HEK293 (cell line): ENCODE data around the gene CABCOCO1.
A peak's percentile ranks its signal among the peaks of the same experiment; 100 is the strongest.

Source experiments
- CTCF ChIA-PET: fragments of 350-600 bp; formaldehyde crosslinking; extraction: SDS; loops from one replicate; lab custom pipeline; 2021; ENCODE audit warnings: antibody characterized with exemption; lab: Yijun Ruan, JAX
- POLR2A ChIA-PET: fragments of 300-600 bp; formaldehyde crosslinking; extraction: SDS; loops from one replicate; lab custom pipeline; 2020; ENCODE audit warnings: antibody characterized with exemption, inconsistent platforms; lab: Yijun Ruan, JAX
- H3K27ac ChIP-seq: fragments of 200-500 bp; sonication (Bioruptor generic); 2 replicates; pipeline ENCODE4 v1.5.1; 2014; ENCODE audit warnings: low read depth, low read length, control low read depth, inconsistent platforms; ENCODE audit errors: extremely low read depth
- H3K36me3 ChIP-seq, 2 experiments: fragments of 200-500 bp in 1 of 2; sonication (Bioruptor generic) in 1 of 2; 1 replicate in 1 of 2; 2 replicates in 1 of 2; pipeline ENCODE4 v1.5.1; 2014 to 2017; ENCODE audit warnings: inconsistent platforms in 2 of 2, low read length in 2 of 2; ENCODE audit not compliant: control insufficient read depth in 2 of 2, insufficient read depth in 1 of 2
- H3K4me1 ChIP-seq: fragments of 200-500 bp; sonication (Bioruptor generic); 2 replicates; pipeline ENCODE4 v1.5.1; 2014; ENCODE audit warnings: mild to moderate bottlenecking, low read length, inconsistent platforms; ENCODE audit not compliant: control insufficient read depth, insufficient read depth
- H3K4me3 ChIP-seq: 2 replicates; pipeline ENCODE4 v1.5.1; 2011; ENCODE audit warnings: low read depth, mild to moderate bottlenecking, control low read depth, low read length, moderate library complexity
- H3K9me3 ChIP-seq: fragments of 200-500 bp; sonication (Bioruptor generic); 2 replicates; pipeline ENCODE4 v1.5.1; 2014; ENCODE audit warnings: low read depth, low read length, inconsistent platforms; ENCODE audit not compliant: control insufficient read depth, insufficient read depth
- BCL11A ChIP-seq: fragments of 450-650 bp; formaldehyde crosslinking; IDR thresholded peaks from 2 replicates; pipeline ENCODE4 v1.5.1; 2016; ENCODE audit warnings: low read depth, missing biosample characterization, missing genetic modification characterization
- GLI4 ChIP-seq: fragments of 450-650 bp; formaldehyde crosslinking; IDR thresholded peaks from 2 replicates; pipeline ENCODE4 v1.5.1; 2016; ENCODE audit warnings: missing biosample characterization, missing genetic modification characterization
- HOXD13 ChIP-seq: sonication (generic); formaldehyde crosslinking; IDR thresholded peaks from 2 replicates; pipeline ENCODE4 v1.8.0; 2022; ENCODE audit warnings: missing genetic modification reagents, borderline replicate concordance
- KLF10 ChIP-seq: fragments of 450-650 bp; IDR thresholded peaks from 2 replicates; pipeline ENCODE4 v1.5.1; 2018; ENCODE audit warnings: missing biosample characterization, mild to moderate bottlenecking, missing genetic modification characterization
- MEIS1 ChIP-seq: sonication (generic); formaldehyde crosslinking; IDR thresholded peaks from 2 replicates; pipeline ENCODE4 v1.8.1; 2022; ENCODE audit warnings: missing genetic modification reagents, mild to moderate bottlenecking, borderline replicate concordance
- SP2 ChIP-seq: fragments of 450-650 bp; formaldehyde crosslinking; IDR thresholded peaks from 2 replicates; pipeline ENCODE4 v1.5.1; 2016; ENCODE audit warnings: missing biosample characterization, missing genetic modification characterization
- SP7 ChIP-seq: fragments of 450-650 bp; formaldehyde crosslinking; IDR thresholded peaks from 2 replicates; pipeline ENCODE4 v1.5.1; 2016; ENCODE audit warnings: missing biosample characterization, missing genetic modification characterization
- WT1 ChIP-seq: fragments of 450-650 bp; formaldehyde crosslinking; IDR thresholded peaks from 2 replicates; pipeline ENCODE4 v1.5.1; 2016; ENCODE audit warnings: missing biosample characterization, missing genetic modification characterization
- ZBTB17 ChIP-seq: fragments of 450-650 bp; formaldehyde crosslinking; IDR thresholded peaks from 2 replicates; pipeline ENCODE4 v1.5.1; 2016; ENCODE audit warnings: missing biosample characterization, missing genetic modification characterization
- ZBTB21 ChIP-seq: fragments of 450-650 bp; formaldehyde crosslinking; IDR thresholded peaks from 2 replicates; pipeline ENCODE4 v1.5.1; 2017; ENCODE audit warnings: missing biosample characterization, missing genetic modification characterization
- ZEB2 ChIP-seq: fragments of 450-650 bp; formaldehyde crosslinking; IDR thresholded peaks from 2 replicates; pipeline ENCODE4 v1.5.1; 2016; ENCODE audit warnings: missing biosample characterization, missing genetic modification characterization
- ZFP37 ChIP-seq: fragments of 450-650 bp; formaldehyde crosslinking; IDR thresholded peaks from 2 replicates; pipeline ENCODE4 v1.5.1; 2016; ENCODE audit warnings: missing biosample characterization, missing genetic modification characterization
- ZNF2 ChIP-seq: fragments of 450-650 bp; formaldehyde crosslinking; IDR thresholded peaks from 2 replicates; pipeline ENCODE4 v1.5.1; 2016; ENCODE audit warnings: missing biosample characterization, missing genetic modification characterization
- ZNF366 ChIP-seq: fragments of 450-650 bp; formaldehyde crosslinking; conservative IDR thresholded peaks from 2 replicates; pipeline ENCODE4 v1.5.1; 2016; ENCODE audit warnings: missing biosample characterization, missing genetic modification characterization
- ZNF394 ChIP-seq: fragments of 450-650 bp; formaldehyde crosslinking; IDR thresholded peaks from 2 replicates; pipeline ENCODE4 v1.5.1; 2016; ENCODE audit warnings: missing biosample characterization, missing genetic modification characterization, mild to moderate bottlenecking, moderate library complexity, borderline replicate concordance
- ZNF510 ChIP-seq: fragments of 450-650 bp; formaldehyde crosslinking; IDR thresholded peaks from 2 replicates; pipeline ENCODE4 v1.5.1; 2018; ENCODE audit warnings: mild to moderate bottlenecking, missing genetic modification characterization, missing biosample characterization; ENCODE audit not compliant: insufficient replicate concordance
- ZNF629 ChIP-seq: fragments of 450-650 bp; formaldehyde crosslinking; IDR thresholded peaks from 2 replicates; pipeline ENCODE4 v1.5.1; 2017; ENCODE audit warnings: missing biosample characterization, missing genetic modification characterization
- ZNF658 ChIP-seq: fragments of 450-650 bp; formaldehyde crosslinking; IDR thresholded peaks from 2 replicates; pipeline ENCODE4; 2016; ENCODE audit warnings: missing biosample characterization, missing genetic modification characterization
- ZNF664 ChIP-seq: fragments of 450-650 bp; formaldehyde crosslinking; IDR thresholded peaks from 2 replicates; pipeline ENCODE4 v1.5.1; 2016; ENCODE audit warnings: missing biosample characterization, missing genetic modification characterization
- ZNF843 ChIP-seq: fragments of 450-650 bp; formaldehyde crosslinking; IDR thresholded peaks from 2 replicates; pipeline ENCODE4 v1.5.1; 2016; ENCODE audit warnings: missing biosample characterization, missing genetic modification characterization
- TF ChIP-seq, protein P1 (sequence below): fragments of 450-650 bp; formaldehyde crosslinking; IDR thresholded peaks from 2 replicates; pipeline ENCODE4 v1.5.1; 2016; ENCODE audit warnings: missing biosample characterization, missing genetic modification characterization
- TF ChIP-seq, protein P2 (sequence below): fragments of 450-650 bp; formaldehyde crosslinking; IDR thresholded peaks from 2 replicates; pipeline ENCODE4 v1.5.1; 2017; ENCODE audit warnings: missing biosample characterization, missing genetic modification characterization
- TF ChIP-seq, protein P3 (sequence below): fragments of 450-650 bp; formaldehyde crosslinking; IDR thresholded peaks from 2 replicates; pipeline ENCODE4 v1.5.1; 2016; ENCODE audit warnings: missing biosample characterization, missing genetic modification characterization
- TF ChIP-seq, protein P4 (sequence below): fragments of 450-650 bp; formaldehyde crosslinking; IDR thresholded peaks from 2 replicates; pipeline ENCODE4 v1.5.1; 2016; ENCODE audit warnings: missing biosample characterization, missing genetic modification characterization, low read depth
- TF ChIP-seq, protein P5 (sequence below): fragments of 450-650 bp; formaldehyde crosslinking; IDR thresholded peaks from 2 replicates; pipeline ENCODE4 v1.5.1; 2016; ENCODE audit warnings: missing biosample characterization, missing genetic modification characterization

Gene CABCOCO1

DNA sequence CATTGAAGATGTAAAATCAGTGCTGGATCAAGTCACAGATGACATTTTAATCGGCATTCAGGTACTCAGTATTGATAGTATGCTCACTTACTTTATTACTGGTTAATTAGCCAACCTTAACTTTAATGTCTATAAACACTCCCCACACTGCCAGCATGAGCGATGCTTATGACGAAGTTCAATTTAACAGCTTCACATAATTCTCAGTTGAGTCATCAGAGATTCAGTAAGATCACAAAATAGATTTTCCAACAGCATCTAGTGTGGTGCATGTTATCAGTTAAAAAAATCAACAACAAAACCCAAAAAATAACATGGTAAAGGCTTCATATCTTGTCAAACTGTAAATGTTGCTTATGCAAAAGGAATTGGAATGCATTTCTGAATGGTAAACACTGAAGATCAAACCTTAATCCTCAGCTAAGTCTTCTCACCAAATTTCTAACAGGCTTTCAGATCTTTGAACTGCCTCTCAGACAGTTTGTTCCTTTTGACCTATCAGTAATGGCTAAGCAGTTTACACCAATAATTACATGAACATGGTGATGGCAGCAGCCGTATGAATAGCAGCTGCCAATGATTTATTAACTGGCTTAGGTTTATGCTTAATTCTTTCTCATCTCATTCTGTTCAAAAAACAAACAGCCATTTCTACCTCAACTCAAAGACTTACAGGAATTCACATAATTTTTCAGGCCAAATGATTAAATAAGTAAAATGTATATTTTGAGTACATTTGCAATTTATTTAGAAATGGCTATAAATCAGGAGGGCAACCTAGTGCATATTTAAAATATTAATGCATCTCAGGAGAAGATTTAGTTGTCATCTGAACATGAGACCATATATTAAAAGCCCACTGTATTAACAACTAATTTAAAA lies 98.5 kb downstream of the CABCOCO1 start:
- Histone ChIP-seq H3K27ac (no peak overlapping the region), H3K4me1 (no peaks in the 10 kb centered on the region), H3K36me3 (no peaks in the 10 kb centered on the region), H3K9me3 (no peaks in the 10 kb centered on the region), H3K4me3 (no peak overlapping the region)
- TF ChIP-seq ZNF2 (tag by site-specific recombination) = no peak
- TF ChIP-seq MEIS1 = no peak
- TF ChIP-seq SP7 (tag by site-specific recombination) = peak; percentile 69; the same call in 1 of the 2 replicates
- peak; percentile 87 for TF ChIP-seq ZNF629 (tag by site-specific recombination)
- TF ChIP-seq HOXD13 (CRISPR knock-in tag) = 0 out of 2 replicates have a peak, but pooled peaks have one; percentile 34
- TF ChIP-seq GLI4 (tag by site-specific recombination) = no peak
- TF ChIP-seq, protein P1, sequence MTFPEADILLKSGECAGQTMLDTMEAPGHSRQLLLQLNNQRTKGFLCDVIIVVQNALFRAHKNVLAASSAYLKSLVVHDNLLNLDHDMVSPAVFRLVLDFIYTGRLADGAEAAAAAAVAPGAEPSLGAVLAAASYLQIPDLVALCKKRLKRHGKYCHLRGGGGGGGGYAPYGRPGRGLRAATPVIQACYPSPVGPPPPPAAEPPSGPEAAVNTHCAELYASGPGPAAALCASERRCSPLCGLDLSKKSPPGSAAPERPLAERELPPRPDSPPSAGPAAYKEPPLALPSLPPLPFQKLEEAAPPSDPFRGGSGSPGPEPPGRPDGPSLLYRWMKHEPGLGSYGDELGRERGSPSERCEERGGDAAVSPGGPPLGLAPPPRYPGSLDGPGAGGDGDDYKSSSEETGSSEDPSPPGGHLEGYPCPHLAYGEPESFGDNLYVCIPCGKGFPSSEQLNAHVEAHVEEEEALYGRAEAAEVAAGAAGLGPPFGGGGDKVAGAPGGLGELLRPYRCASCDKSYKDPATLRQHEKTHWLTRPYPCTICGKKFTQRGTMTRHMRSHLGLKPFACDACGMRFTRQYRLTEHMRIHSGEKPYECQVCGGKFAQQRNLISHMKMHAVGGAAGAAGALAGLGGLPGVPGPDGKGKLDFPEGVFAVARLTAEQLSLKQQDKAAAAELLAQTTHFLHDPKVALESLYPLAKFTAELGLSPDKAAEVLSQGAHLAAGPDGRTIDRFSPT = peak; percentile 88
- TF ChIP-seq, protein P2, sequence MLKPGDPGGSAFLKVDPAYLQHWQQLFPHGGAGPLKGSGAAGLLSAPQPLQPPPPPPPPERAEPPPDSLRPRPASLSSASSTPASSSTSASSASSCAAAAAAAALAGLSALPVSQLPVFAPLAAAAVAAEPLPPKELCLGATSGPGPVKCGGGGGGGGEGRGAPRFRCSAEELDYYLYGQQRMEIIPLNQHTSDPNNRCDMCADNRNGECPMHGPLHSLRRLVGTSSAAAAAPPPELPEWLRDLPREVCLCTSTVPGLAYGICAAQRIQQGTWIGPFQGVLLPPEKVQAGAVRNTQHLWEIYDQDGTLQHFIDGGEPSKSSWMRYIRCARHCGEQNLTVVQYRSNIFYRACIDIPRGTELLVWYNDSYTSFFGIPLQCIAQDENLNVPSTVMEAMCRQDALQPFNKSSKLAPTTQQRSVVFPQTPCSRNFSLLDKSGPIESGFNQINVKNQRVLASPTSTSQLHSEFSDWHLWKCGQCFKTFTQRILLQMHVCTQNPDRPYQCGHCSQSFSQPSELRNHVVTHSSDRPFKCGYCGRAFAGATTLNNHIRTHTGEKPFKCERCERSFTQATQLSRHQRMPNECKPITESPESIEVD (tag by site-specific recombination) = 0 out of 2 replicates have a peak, but pooled peaks have one; percentile 14
- peak; percentile 43; the same call in 1 of the 2 replicates for TF ChIP-seq ZNF664 (tag by site-specific recombination)
- TF ChIP-seq WT1 (tag by site-specific recombination) = peak; percentile 83
- peak; percentile 63 for TF ChIP-seq ZBTB21
- no peak for TF ChIP-seq ZNF510
- peak; percentile 26; the same call in 1 of the 2 replicates for TF ChIP-seq BCL11A (tag by site-specific recombination)
- TF ChIP-seq ZEB2 = peak; percentile 81
- TF ChIP-seq, protein P3, sequence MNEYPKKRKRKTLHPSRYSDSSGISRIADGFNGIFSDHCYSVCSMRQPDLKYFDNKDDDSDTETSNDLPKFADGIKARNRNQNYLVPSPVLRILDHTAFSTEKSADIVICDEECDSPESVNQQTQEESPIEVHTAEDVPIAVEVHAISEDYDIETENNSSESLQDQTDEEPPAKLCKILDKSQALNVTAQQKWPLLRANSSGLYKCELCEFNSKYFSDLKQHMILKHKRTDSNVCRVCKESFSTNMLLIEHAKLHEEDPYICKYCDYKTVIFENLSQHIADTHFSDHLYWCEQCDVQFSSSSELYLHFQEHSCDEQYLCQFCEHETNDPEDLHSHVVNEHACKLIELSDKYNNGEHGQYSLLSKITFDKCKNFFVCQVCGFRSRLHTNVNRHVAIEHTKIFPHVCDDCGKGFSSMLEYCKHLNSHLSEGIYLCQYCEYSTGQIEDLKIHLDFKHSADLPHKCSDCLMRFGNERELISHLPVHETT = peak; percentile 34; the same call in 1 of the 2 replicates
- TF ChIP-seq ZNF658 (tag by site-specific recombination) = no peak
- TF ChIP-seq, protein P4, sequence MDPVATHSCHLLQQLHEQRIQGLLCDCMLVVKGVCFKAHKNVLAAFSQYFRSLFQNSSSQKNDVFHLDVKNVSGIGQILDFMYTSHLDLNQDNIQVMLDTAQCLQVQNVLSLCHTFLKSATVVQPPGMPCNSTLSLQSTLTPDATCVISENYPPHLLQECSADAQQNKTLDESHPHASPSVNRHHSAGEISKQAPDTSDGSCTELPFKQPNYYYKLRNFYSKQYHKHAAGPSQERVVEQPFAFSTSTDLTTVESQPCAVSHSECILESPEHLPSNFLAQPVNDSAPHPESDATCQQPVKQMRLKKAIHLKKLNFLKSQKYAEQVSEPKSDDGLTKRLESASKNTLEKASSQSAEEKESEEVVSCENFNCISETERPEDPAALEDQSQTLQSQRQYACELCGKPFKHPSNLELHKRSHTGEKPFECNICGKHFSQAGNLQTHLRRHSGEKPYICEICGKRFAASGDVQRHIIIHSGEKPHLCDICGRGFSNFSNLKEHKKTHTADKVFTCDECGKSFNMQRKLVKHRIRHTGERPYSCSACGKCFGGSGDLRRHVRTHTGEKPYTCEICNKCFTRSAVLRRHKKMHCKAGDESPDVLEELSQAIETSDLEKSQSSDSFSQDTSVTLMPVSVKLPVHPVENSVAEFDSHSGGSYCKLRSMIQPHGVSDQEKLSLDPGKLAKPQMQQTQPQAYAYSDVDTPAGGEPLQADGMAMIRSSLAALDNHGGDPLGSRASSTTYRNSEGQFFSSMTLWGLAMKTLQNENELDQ (tag by site-specific recombination) = no peak
- TF ChIP-seq ZNF366 = peak; percentile 84
- TF ChIP-seq, protein P5, sequence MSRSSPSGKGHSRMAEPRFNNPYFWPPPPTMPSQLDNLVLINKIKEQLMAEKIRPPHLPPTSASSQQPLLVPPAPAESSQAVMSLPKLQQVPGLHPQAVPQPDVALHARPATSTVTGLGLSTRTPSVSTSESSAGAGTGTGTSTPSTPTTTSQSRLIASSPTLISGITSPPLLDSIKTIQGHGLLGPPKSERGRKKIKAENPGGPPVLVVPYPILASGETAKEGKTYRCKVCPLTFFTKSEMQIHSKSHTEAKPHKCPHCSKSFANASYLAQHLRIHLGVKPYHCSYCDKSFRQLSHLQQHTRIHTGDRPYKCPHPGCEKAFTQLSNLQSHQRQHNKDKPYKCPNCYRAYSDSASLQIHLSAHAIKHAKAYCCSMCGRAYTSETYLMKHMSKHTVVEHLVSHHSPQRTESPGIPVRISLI (tag by site-specific recombination) = peak; percentile 51; the same call in 1 of the 2 replicates
- TF ChIP-seq KLF10 (tag by site-specific recombination) = peak; percentile 31; the same call in 1 of the 2 replicates
- TF ChIP-seq ZNF394 (tag by site-specific recombination) = no peak
- 0 out of 2 replicates have a peak, but pooled peaks have one; percentile 27 for TF ChIP-seq ZNF843 (tag by site-specific recombination)
- 0 out of 2 replicates have a peak, but pooled peaks have one; percentile 21 for TF ChIP-seq SP2 (tag by site-specific recombination)
- TF ChIP-seq ZFP37 (tag by site-specific recombination) = peak; percentile 65; the same call in 1 of the 2 replicates
- TF ChIP-seq ZBTB17 (tag by site-specific recombination) = peak; percentile 53; the same call in 1 of the 2 replicates
- ChIA-PET CTCF (interaction anchor here (0.7 to 1.8 kb wide), 4 partner anchors 8 to 399 kb away, joined by 3 to 5 read pairs (median 4); no protein-coding TSS in a partner anchor), POLR2A (no interaction called here)
